K562 (cell line): ENCODE data around the gene ANKRD65. TPM values are rescaled to one million over a fixed set of nuclear protein-coding genes. Genes with fewer than 3 reads are reported as not detected.
A peak's percentile ranks its signal among the peaks of the same experiment; 100 is the strongest.

Experiments
- ATAC-seq: fragments of 200-7000 bp; cut with Tn5 transposase; 3 replicates; pipeline ENCODE4 v1.9.1; 2020; ENCODE audit warnings: moderate library complexity
- BruUV-seq: library from RNA; stranded (reverse); fragments of 400-500 nt; replicated peaks from 2 replicates; lab custom pipeline; 2021; lab: Mats Ljungman, UMichigan
- CTCF ChIA-PET: fragments of 300-600 bp; formaldehyde crosslinking; extraction: SDS; loops from one replicate; lab custom pipeline; 2021; ENCODE audit warnings: low intra/inter-chr PET ratio; lab: Yijun Ruan, JAX
- POLR2A ChIA-PET: fragments of 300-600, 350-650 bp; sonication (Branson Sonifier 250); formaldehyde crosslinking; extraction: SDS; loops from one replicate; lab custom pipeline; 2021; ENCODE audit warnings: antibody characterized with exemption, inconsistent platforms; lab: Yijun Ruan, JAX
- DNase-seq, 4 experiments: peaks; one replicate each; pipeline versions ENCODE4 v3.0.0 to v3.0.0-alpha.2; 2011 to 2018; ENCODE audit warnings: low spot score in 3 of 4, mixed read lengths in 3 of 4; ENCODE audit errors: extremely low read depth in 1 of 4
- FAIRE-seq: peaks from 2 replicates; lab custom pipeline; 2011; peaks lifted over from hg19 to GRCh38; lab: Jason Lieb, UNC
- H2AFZ ChIP-seq: 2 replicates; pipeline ENCODE4 v1.6.0; 2011; ENCODE audit warnings: low read depth, low read length, control low read depth, inconsistent platforms
- H3K27ac ChIP-seq: fragments of 200-600 bp; 3 replicates; pipeline ENCODE4 v1.8.0; 2011; ENCODE audit warnings: low read depth, mild to moderate bottlenecking, control low read depth, inconsistent platforms, low read length, moderate library complexity, mixed read lengths; ENCODE audit errors: extremely low read depth
- H3K27me3 ChIP-seq, 2 experiments: fragments of 300-600 bp in 1 of 2; 2 replicates in 1 of 2; 3 replicates in 1 of 2; pipeline versions ENCODE4 v1.6.0 to v1.8.0; 2011; ENCODE audit warnings: inconsistent platforms in 2 of 2, low read length in 2 of 2, mild to moderate bottlenecking in 1 of 2, mixed read lengths in 1 of 2, moderate library complexity in 1 of 2; ENCODE audit not compliant: control insufficient read depth in 2 of 2, insufficient read depth in 2 of 2
- H3K36me3 ChIP-seq: fragments of 300-600 bp; 3 replicates; pipeline ENCODE4 v1.8.0; 2011; ENCODE audit warnings: mild to moderate bottlenecking, low read length, inconsistent platforms; ENCODE audit not compliant: control insufficient read depth, insufficient read depth
- H3K4me1 ChIP-seq, 2 experiments: fragments of 200-600 bp in 1 of 2; replicated peaks in 1 of 2; 2 replicates in 1 of 2; 3 replicates in 1 of 2; pipeline versions ENCODE4 v1.5.1 to v1.8.0; 2011; ENCODE audit warnings: inconsistent platforms in 2 of 2, low read length in 2 of 2, mild to moderate bottlenecking in 1 of 2, mixed read lengths in 1 of 2, moderate library complexity in 1 of 2; ENCODE audit not compliant: control insufficient read depth in 2 of 2, insufficient read depth in 2 of 2
- H3K4me2 ChIP-seq: 2 replicates; pipeline ENCODE4 v1.6.1; 2011; ENCODE audit warnings: low read length, control low read depth, inconsistent platforms, mixed read lengths; ENCODE audit not compliant: insufficient read depth
- H3K4me3 ChIP-seq: fragments of 200-600 bp; sonication (generic), shearing (Covaris generic); 2 replicates; pipeline ENCODE4 v1.5.1; 2016; ENCODE audit warnings: control low read depth, inconsistent platforms
- H3K79me2 ChIP-seq: fragments of 200-600 bp; 3 replicates; pipeline ENCODE4 v1.8.0; 2011; ENCODE audit warnings: low read length, inconsistent platforms; ENCODE audit not compliant: control insufficient read depth, insufficient read depth
- H3K9ac ChIP-seq, 2 experiments: 2 replicates each; pipeline versions ENCODE4 v1.6.0 to v1.6.1; 2011; ENCODE audit warnings: low read depth in 2 of 2, low read length in 2 of 2, control low read depth in 1 of 2, inconsistent platforms in 1 of 2, mild to moderate bottlenecking in 1 of 2, mixed read lengths in 1 of 2; ENCODE audit not compliant: insufficient read depth in 1 of 2
- H3K9me1 ChIP-seq: one replicate; pipeline ENCODE4 v1.6.0; 2011; ENCODE audit warnings: inconsistent platforms, mild to moderate bottlenecking, low read length, moderate library complexity; ENCODE audit not compliant: control insufficient read depth, insufficient read depth
- H3K9me3 ChIP-seq: replicated peaks from 2 replicates; pipeline ENCODE4 v1.5.1; 2011; ENCODE audit warnings: low read depth, low read length, inconsistent platforms; ENCODE audit not compliant: control insufficient read depth, insufficient read depth
- H4K20me1 ChIP-seq: replicated peaks from 2 replicates; pipeline ENCODE4 v1.6.1; 2011; ENCODE audit warnings: low read length, inconsistent platforms, mixed read lengths; ENCODE audit not compliant: control insufficient read depth, insufficient read depth
- ATF6 ChIP-seq: sonication (generic); formaldehyde crosslinking; IDR thresholded peaks from 2 replicates; pipeline ENCODE4 v1.4.0; 2020; ENCODE audit warnings: mild to moderate bottlenecking, missing genetic modification reagents
- CBFA2T3 ChIP-seq: fragments of 450-650 bp; IDR thresholded peaks from 2 replicates; pipeline ENCODE4 v1.6.1; 2017
- FOXJ3 ChIP-seq: sonication (generic); formaldehyde crosslinking; IDR thresholded peaks from 2 replicates; pipeline ENCODE4 v1.4.0; 2020; ENCODE audit warnings: mild to moderate bottlenecking, missing genetic modification reagents
- HEY1 ChIP-seq: fragments of 250-450 bp; sonication (Bioruptor Pico); IDR thresholded peaks from 2 replicates; pipeline ENCODE4 v1.5.0; 2020; ENCODE audit warnings: mild to moderate bottlenecking, moderate library complexity, borderline replicate concordance
- IRF9 ChIP-seq: fragments of 450-650 bp; IDR thresholded peaks from 2 replicates; pipeline ENCODE4 v1.6.1; 2016; ENCODE audit warnings: missing biosample characterization, missing genetic modification characterization
- MAFK ChIP-seq: IDR thresholded peaks from 2 replicates; pipeline ENCODE4 v1.6.1; 2011; ENCODE audit warnings: low read length, improper control_type of control experiment
- SUPT5H ChIP-seq: fragments of 450-650 bp; IDR thresholded peaks from 2 replicates; pipeline ENCODE4 v1.6.1; 2016
- TOE1 ChIP-seq, 2 experiments: fragments of 450-650 bp in 1 of 2; sonication (generic) in 1 of 2; formaldehyde crosslinking in 1 of 2; IDR thresholded peaks; 2 replicates each; pipeline versions ENCODE4 v1.7.1 to v1.8.0; 2016 to 2022; ENCODE audit warnings: borderline replicate concordance in 2 of 2, mild to moderate bottlenecking in 2 of 2, antibody characterized with exemption in 1 of 2, inconsistent platforms in 1 of 2, low read depth in 1 of 2, missing genetic modification reagents in 1 of 2, moderate library complexity in 1 of 2
- TSC22D4 ChIP-seq: fragments of 450-650 bp; IDR thresholded peaks from 2 replicates; pipeline ENCODE4 v1.6.1; 2016; ENCODE audit warnings: missing genetic modification characterization, missing biosample characterization, control low read depth
- ZNF449 ChIP-seq: fragments of 250-450 bp; sonication (Bioruptor Pico); IDR thresholded peaks from 2 replicates; pipeline ENCODE4 v1.8.0; 2022; ENCODE audit warnings: moderate library complexity, mild to moderate bottlenecking, inconsistent platforms
- WGBS: fragments of 100-300 bp; shearing (Covaris generic); methylation state at CpG from one replicate; pipeline ENCODE4 v1.1.6; 2016; ENCODE audit warnings: low coverage, mixed read lengths; ENCODE audit not compliant: insufficient coverage; ENCODE audit errors: missing lambda C conversion rate; 5-methylcytosine and 5-hydroxymethylcytosine counted together
- in situ Hi-C: fragments of 300-500 bp; cut with MboI; formaldehyde crosslinking; loops from 4 replicates; pipeline ENCODE4 v1.15.0; 2018; ENCODE audit warnings: inconsistent platforms, mixed read lengths
- intact Hi-C: fragments of 100-400 bp; cut with micrococcal nuclease; formaldehyde crosslinking; loops from 2 replicates; pipeline ENCODE4 v1.14.2; 2022
- polyA plus RNA-seq, 8 experiments: library from polyadenylated mRNA; depleted of rRNA in 4 of 8; stranded (reverse) in 5 of 8; unstranded in 3 of 8; fragments of >200 nt; fragmentation: Nextera tagmentation in 2 of 8; fragmentation: Illumina TruSeq in 1 of 8; extraction: Ambion mirVana in 2 of 8; extraction: Trizol in 1 of 8; gene quantifications; 2 replicates each; pipeline versions ENCODE4 v1.2.1 to v1.2.3, GENCODE V29; 2011 to 2014; ENCODE audit warnings: inconsistent platforms in 1 of 8, missing spikeins in 1 of 8
- total RNA-seq, 7 experiments: library from RNA; depleted of rRNA in 6 of 7; stranded (reverse); fragments of >200 nt in 6 of 7; fragmentation: Illumina TruSeq in 2 of 7; extraction: Trizol in 2 of 7; gene quantifications; 2 replicates each; pipeline versions ENCODE4 v1.2.1 to v1.2.3, GENCODE V29; 2011 to 2021; ENCODE audit warnings: low replicate concordance in 1 of 7

ANKRD65 gene
- total and polyA plus RNA-seq, 9 of the 15 experiments (the other 6 are each of a cell fraction or from before 2014, with no cell fraction given): not detected

- ATAC-seq: no peak
- POLR2A ChIA-PET: interaction anchor here (0.7 to 1.9 kb wide), 5 partner anchors 8 to 55 kb away, joined by 3 to 5 read pairs (median 4); partner anchors contain the start of genes CCNL2 and MRPL20
- intact Hi-C loops: no loop called here
These were observed 378 bp downstream of the ANKRD65 start for GRCh38 chr1:1420654-1421141.

GRCh38 chr1:1419813-1420653, 1.0 kb downstream of the ANKRD65 start:
- peak overlapping the region in 1 of 2 experiments; percentile 39; a peak in 1 of 4 replicates for H3K9ac ChIP-seq
- H2AFZ ChIP-seq: no peak overlapping the region
- no peak overlapping the region for H3K4me3 ChIP-seq
- no peak overlapping the region for H3K4me2 ChIP-seq
- H3K9me1 ChIP-seq: no peaks in the 10 kb centered on the region
- H3K9me3 ChIP-seq: no peaks in the 10 kb centered on the region
- no peaks in the 10 kb centered on the region for H3K79me2 ChIP-seq
- no peaks in the 10 kb centered on the region for H4K20me1 ChIP-seq
- H3K27me3 ChIP-seq: no peaks in the 10 kb centered on the region
- WGBS: 86% methylated on average over 26 of the region's 112 CpGs
- no peaks in the 10 kb centered on the region for H3K36me3 ChIP-seq
- intact Hi-C loops: no loop called here
- TF ChIP-seq ATF6 (CRISPR knock-in tag) (no peak), TOE1 (IDR thresholded peaks at IDR 0.05; ENCODE audit: borderline replicate concordance) (no peak), TOE1 (CRISPR knock-in tag; IDR thresholded peaks at IDR 0.05; ENCODE audit: borderline replicate concordance, low read depth) (no peak), ZNF449 (CRISPR knock-in tag) (no peak), HEY1 (CRISPR knock-in tag) (no peak), IRF9 (tag) (no peak), FOXJ3 (CRISPR knock-in tag) (no peak)
- no TSS peak for BruUV-seq
- DNase-seq (no peak), ATAC-seq (no peak), FAIRE-seq (no peak)
- in situ Hi-C loops: no loop called here
- H3K27ac ChIP-seq: no peak overlapping the region
- ChIA-PET POLR2A (interaction anchor here (0.6 to 1.2 kb wide), 3 partner anchors 11 to 55 kb away, joined by 3 to 4 read pairs (median 3); partner anchors contain the start of gene CCNL2), CTCF (no interaction called here)
- peaks cover 3 to 25% of the 10 kb centered on the region in 2 experiments; a peak in 4 of 5 replicates for H3K4me1 ChIP-seq

More at GRCh38 chr1:1420654-1421141, 378 bp downstream of the ANKRD65 start:
- Histone ChIP-seq H3K9ac (no peak overlapping the region), H3K4me1 (peaks cover 3 to 30% of the 10 kb centered on the region in 2 experiments; a peak in 4 of 5 replicates), H3K27me3 (no peaks in the 10 kb centered on the region), H3K79me2 (no peaks in the 10 kb centered on the region), H3K9me1 (no peaks in the 10 kb centered on the region), H4K20me1 (no peaks in the 10 kb centered on the region), H2AFZ (no peak overlapping the region), H3K4me2 (no peak overlapping the region), H3K4me3 (no peak overlapping the region), H3K9me3 (no peaks in the 10 kb centered on the region), H3K27ac (no peak overlapping the region), H3K36me3 (no peaks in the 10 kb centered on the region)
- CTCF ChIA-PET: no interaction called here
- in situ Hi-C loops: no loop called here
- TF ChIP-seq MAFK: no peak
- no peak for TF ChIP-seq TSC22D4 (tag)
- no peak for TF ChIP-seq SUPT5H
- TF ChIP-seq CBFA2T3: no peak
- FAIRE-seq (no peak), DNase-seq (no peak)
- no TSS peak for BruUV-seq
- 36% methylated on average over 9 of the region's 12 CpGs for WGBS
